ENCODE data around the gene NKAIN2. TPM values are rescaled to one million over a fixed set of nuclear protein-coding genes. Genes with fewer than 3 reads are reported as not detected.
"Not testable (repeated sequence)": the region's sequence is repeated elsewhere in the genome, so short reads cannot be mapped to it uniquely, and the experiment has no call there.

Gene NKAIN2
- total RNA-seq, 6 experiments from 2014 or later: not detected

DNA sequence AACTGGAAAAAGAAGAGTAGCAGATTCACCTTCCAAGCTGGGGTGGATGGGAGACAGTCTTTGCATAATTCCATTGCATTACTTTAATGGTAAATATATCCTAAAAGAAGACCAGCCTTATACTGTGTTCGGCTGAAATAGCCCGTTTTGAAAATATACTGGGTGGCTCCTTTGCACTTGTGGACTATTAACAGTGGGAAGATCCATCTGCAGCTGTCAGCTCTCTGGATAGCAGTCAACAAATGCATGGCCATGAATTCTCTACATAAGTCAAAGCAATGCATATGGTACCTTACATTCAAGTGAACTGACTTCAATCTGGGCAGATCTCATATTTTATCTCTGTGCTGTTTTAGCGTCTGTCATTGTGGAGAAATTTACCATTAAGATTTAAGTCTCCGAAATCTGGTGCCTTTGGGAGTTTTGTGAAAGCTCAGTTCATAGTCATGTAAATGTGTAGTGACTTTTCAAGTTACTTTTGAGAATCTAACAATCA lies 758.0 kb downstream of the NKAIN2 start:
- Mint-ChIP-seq H3K4me1 (ENCODE audit: low read depth) (no peaks in the 10 kb centered on the region), H3K36me3 (ENCODE audit: low read depth) (no peaks in the 10 kb centered on the region), H3K4me3 (no peak overlapping the region), H3K27ac (no peak overlapping the region), H3K9me3 (peaks cover 48% of the 10 kb centered on the region), H3K27me3 (ENCODE audit: insufficient read depth) (no peaks in the 10 kb centered on the region)
- DNase-seq: no peak
- TF ChIP-seq, protein P1, sequence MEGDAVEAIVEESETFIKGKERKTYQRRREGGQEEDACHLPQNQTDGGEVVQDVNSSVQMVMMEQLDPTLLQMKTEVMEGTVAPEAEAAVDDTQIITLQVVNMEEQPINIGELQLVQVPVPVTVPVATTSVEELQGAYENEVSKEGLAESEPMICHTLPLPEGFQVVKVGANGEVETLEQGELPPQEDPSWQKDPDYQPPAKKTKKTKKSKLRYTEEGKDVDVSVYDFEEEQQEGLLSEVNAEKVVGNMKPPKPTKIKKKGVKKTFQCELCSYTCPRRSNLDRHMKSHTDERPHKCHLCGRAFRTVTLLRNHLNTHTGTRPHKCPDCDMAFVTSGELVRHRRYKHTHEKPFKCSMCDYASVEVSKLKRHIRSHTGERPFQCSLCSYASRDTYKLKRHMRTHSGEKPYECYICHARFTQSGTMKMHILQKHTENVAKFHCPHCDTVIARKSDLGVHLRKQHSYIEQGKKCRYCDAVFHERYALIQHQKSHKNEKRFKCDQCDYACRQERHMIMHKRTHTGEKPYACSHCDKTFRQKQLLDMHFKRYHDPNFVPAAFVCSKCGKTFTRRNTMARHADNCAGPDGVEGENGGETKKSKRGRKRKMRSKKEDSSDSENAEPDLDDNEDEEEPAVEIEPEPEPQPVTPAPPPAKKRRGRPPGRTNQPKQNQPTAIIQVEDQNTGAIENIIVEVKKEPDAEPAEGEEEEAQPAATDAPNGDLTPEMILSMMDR (IDR thresholded peaks at IDR 0.05): no peak

DNA sequence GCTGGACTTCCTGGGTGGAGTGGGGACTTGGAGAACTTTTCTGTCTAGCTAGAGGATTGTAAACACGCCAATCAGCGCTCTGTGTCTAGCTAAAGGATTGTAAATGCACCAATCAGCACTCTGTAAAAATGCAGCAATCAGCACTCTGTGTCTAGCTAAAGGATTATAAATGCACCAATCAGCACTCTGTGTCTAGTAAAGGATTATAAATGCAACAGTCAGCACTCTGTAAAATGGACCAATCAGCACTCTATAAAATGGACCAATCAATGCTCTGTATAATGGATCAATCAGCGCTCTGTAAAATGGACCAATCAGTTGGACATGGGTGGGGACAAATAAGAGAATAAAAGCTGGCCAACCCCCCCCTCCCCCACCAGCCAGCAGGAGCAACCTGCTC lies 760.5 kb downstream of the NKAIN2 start:
- not testable (repeated sequence) for DNase-seq; H3K27ac Mint-ChIP-seq; H3K36me3 Mint-ChIP-seq (ENCODE audit: low read depth); H3K27me3 Mint-ChIP-seq (ENCODE audit: insufficient read depth); H3K4me3 Mint-ChIP-seq; H3K4me1 Mint-ChIP-seq (ENCODE audit: low read depth)
- H3K9me3 Mint-ChIP-seq: peaks cover 57% of the 10 kb centered on the region

DNA sequence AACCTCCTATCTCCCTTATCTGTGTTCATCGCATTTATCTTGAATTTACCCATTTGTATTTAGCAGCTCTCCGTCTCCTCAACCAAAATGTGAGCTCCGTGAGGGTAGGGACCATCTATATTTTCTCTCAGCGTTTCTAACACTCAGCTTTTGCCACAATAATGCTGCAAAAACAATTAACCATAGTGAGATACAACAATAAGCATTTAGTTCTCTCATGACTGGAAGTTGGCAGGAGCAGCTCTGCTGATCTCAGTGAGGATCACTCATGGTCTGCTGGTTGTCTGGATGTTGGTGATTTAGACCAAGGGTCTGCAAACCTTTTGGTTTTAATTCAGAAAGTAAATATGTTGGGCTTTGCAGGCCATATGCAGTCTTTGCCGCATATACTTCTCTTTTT lies 763.7 kb downstream of the NKAIN2 start:
- DNase-seq: no peak
- TF ChIP-seq, protein P1 (IDR thresholded peaks at IDR 0.05): no peak
- Mint-ChIP-seq H3K36me3 (ENCODE audit: low read depth) (peaks cover 8% of the 10 kb centered on the region; the same call in 1 of the 2 replicates), H3K9me3 (peaks cover 67% of the 10 kb centered on the region), H3K4me1 (ENCODE audit: low read depth) (no peaks in the 10 kb centered on the region), H3K27me3 (ENCODE audit: insufficient read depth) (peaks cover 5% of the 10 kb centered on the region), H3K27ac (no peak overlapping the region), H3K4me3 (no peak overlapping the region)

DNA sequence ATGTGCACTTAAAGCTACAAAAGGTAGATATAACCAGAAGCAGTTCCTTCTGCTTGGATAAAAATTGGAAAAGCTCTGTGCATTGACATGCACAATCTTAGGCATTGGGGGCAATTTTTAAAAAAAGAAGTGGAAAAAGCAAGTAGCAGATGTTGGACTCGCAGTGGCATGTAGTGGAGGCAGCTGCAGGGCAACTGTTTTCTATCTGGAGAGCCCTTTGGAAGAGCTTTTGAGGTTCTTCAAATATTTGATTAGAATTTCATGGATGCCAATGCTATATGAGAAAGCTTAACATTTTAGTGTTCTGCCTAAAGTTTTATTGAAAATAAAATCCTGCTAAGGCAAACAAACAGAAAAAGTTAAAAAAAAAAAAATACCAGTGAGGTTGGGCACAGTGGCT lies 770.3 kb downstream of the NKAIN2 start:
- Mint-ChIP-seq H3K4me1 (ENCODE audit: low read depth) (no peaks in the 10 kb centered on the region), H3K9me3 (peaks cover 56% of the 10 kb centered on the region), H3K36me3 (ENCODE audit: low read depth) (peaks cover 8% of the 10 kb centered on the region; the same call in 1 of the 2 replicates), H3K4me3 (no peak overlapping the region), H3K27ac (no peak overlapping the region), H3K27me3 (ENCODE audit: insufficient read depth) (peaks cover 2% of the 10 kb centered on the region)
- TF ChIP-seq, protein P1 (IDR thresholded peaks at IDR 0.05): no peak
- DNase-seq: no peak

DNA sequence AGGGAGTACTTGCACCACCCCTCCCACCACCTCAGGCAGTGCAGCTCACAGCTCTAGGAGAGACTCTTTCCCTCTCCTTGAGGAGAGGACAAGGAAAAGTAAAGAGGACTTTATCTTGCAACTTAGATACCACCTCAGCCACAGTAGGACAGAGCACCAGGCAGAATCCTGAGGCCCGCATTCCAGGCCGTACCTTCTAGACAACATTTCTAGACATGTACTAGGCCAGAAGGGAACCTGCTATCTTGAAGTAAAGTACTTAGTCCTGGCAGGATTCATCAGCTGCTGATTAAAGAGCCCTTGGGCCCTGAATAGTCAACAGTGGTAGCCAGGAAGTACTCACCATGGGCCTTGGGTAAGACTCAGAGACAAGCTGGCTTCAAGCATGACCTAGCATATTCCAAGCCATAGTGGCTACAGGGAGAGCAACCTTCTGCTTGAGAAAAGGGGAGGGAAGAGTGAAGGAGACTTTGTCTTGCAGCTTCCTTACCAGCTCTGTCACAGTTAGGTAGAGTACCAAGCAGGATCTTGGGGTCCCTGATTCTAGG lies 774.1 kb downstream of the NKAIN2 start:
- TF ChIP-seq, protein P1 (IDR thresholded peaks at IDR 0.05): no peak
- H3K27me3 Mint-ChIP-seq (ENCODE audit: insufficient read depth): no peaks in the 10 kb centered on the region
- no peaks in the 10 kb centered on the region; the same call in 1 of the 2 replicates for H3K36me3 Mint-ChIP-seq (ENCODE audit: low read depth)
- no peak overlapping the region for H3K27ac Mint-ChIP-seq
- no peak for DNase-seq
- peaks cover 45% of the 10 kb centered on the region for H3K9me3 Mint-ChIP-seq
- H3K4me1 Mint-ChIP-seq (ENCODE audit: low read depth): no peaks in the 10 kb centered on the region
- no peak overlapping the region for H3K4me3 Mint-ChIP-seq

DNA sequence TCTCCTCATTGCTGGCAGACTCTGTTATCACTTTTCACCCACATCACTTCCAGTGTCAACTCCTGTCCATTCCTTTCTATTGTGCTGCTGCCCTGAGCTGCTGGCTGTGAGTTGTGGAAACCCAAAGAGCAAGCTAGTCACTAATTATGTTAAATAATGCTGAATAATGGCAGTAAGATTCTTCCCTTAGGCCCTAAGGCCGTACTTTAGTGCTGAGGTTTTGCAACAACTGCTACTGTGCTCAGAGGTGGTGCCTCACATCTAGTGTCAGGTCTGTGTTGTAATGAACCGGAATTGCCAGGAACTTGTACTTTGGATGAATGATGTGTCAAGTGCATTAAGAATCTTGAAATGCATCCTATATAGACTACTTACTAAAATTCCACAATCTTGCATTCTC lies 786.3 kb downstream of the NKAIN2 start:
- no peaks in the 10 kb centered on the region for H3K27me3 Mint-ChIP-seq (ENCODE audit: insufficient read depth)
- TF ChIP-seq, protein P1 (IDR thresholded peaks at IDR 0.05): no peak
- DNase-seq: no peak
- H3K9me3 Mint-ChIP-seq: peaks cover 51% of the 10 kb centered on the region
- H3K27ac Mint-ChIP-seq: no peak overlapping the region
- no peak overlapping the region for H3K4me3 Mint-ChIP-seq
- no peaks in the 10 kb centered on the region for H3K4me1 Mint-ChIP-seq (ENCODE audit: low read depth)
- H3K36me3 Mint-ChIP-seq (ENCODE audit: low read depth): no peaks in the 10 kb centered on the region
